ENCODE measurements around the gene NCF4. TPM values are rescaled to one million over a fixed set of nuclear protein-coding genes. Genes with fewer than 3 reads are reported as not detected.
A peak's percentile ranks its signal among the peaks of the same experiment; 100 is the strongest.

Gene NCF4
- total RNA-seq, 1 experiment from 2014 or later: not detected

DNA sequence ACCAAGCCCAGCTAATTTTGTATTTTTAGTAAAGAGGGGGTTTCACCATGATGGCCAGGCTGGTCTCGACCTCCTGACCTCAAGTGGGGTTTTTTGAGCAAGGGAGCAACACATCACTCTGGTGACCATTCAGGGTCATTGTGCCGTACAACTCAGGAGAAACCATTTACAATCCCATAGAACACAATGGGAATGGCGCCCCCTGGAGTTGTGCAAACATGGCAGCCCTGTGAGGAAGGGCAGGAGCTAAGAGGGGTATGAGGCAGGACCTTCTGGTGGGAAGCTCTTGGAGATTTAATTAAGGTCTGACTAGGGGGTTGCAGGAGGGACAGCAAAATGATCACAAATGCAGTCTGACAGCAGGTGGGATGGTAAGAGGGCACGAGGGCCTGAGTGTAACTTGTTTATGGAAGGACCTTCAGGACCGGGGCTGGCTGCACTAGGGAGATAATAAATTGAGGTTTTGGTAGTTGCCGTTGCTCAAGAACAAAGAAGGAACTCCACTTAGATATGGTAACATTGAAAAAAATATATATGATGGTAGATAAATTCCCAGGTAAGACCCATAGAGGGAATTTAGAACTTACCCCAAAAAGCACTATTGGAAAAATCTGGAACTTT, 43.6 kb downstream of the NCF4 start:
- Histone ChIP-seq H4K8ac (replicated peaks; ENCODE audit: insufficient read length, low read depth, low read length) (no peak overlapping the region), H4K91ac (ENCODE audit: insufficient read length, low read depth, low read length) (no peak overlapping the region), H2BK120ac (ENCODE audit: low read depth, low read length, poor library complexity, severe bottlenecking) (no peak overlapping the region), H2BK5ac (ENCODE audit: insufficient read length, low read length) (no peak overlapping the region), H3K9me3 (ENCODE audit: control insufficient read depth, low read depth, low read length) (no peaks in the 10 kb centered on the region), H3K14ac (ENCODE audit: insufficient read depth, low read length) (no peak overlapping the region), H3K4me2 (ENCODE audit: insufficient read depth, insufficient read length, low read length) (no peak overlapping the region), H3K23me2 (ENCODE audit: insufficient read length, low read depth, low read length, poor library complexity, severe bottlenecking) (no peaks in the 10 kb centered on the region), H3T11ph (ENCODE audit: low read length) (no peak overlapping the region), H3K18ac (ENCODE audit: insufficient read length, low read depth, low read length) (no peak overlapping the region), H3K27me3 (ENCODE audit: insufficient read depth, low read length) (no peaks in the 10 kb centered on the region), H3K79me2 (ENCODE audit: insufficient read depth, low read length) (no peaks in the 10 kb centered on the region), H3K56ac (ENCODE audit: insufficient read length, low read depth, low read length) (no peak overlapping the region), H2AK5ac (ENCODE audit: insufficient read length, low read length) (no peak overlapping the region), H2BK12ac (ENCODE audit: insufficient read length, low read depth, low read length) (no peak overlapping the region), H3K79me1 (ENCODE audit: insufficient read depth, low read depth, low read length, poor library complexity, severe bottlenecking) (no peaks in the 10 kb centered on the region), H3K9ac (ENCODE audit: extremely low read depth, insufficient read length, low read length) (no peak overlapping the region), H3K4me1 (ENCODE audit: insufficient read depth, low read length) (peaks cover 6% of the 10 kb centered on the region; the same call in 1 of the 2 replicates), H3K27ac (ENCODE audit: insufficient read length, low read depth, low read length) (no peak overlapping the region), H3K23ac (ENCODE audit: insufficient read length, low read depth, low read length) (no peak overlapping the region), H4K20me1 (ENCODE audit: control insufficient read depth, insufficient read depth, insufficient read length) (no peaks in the 10 kb centered on the region), H2AFZ (ENCODE audit: low read length) (no peak overlapping the region), H4K5ac (ENCODE audit: insufficient read length, low read depth, low read length) (no peak overlapping the region), H2BK20ac (ENCODE audit: low read depth, low read length, poor library complexity, severe bottlenecking) (no peak overlapping the region), H2BK15ac (ENCODE audit: low read depth, low read length) (no peak overlapping the region), H3K4ac (ENCODE audit: low read depth, low read length) (no peak overlapping the region)
- H3K27me3 Mint-ChIP-seq (ENCODE audit: low read depth): peaks cover 87% of the 10 kb centered on the region
- TF ChIP-seq CTCF (conservative IDR thresholded peaks at IDR 0.05): peak; percentile 47; the same call in 2 of the 3 replicates
- peaks cover 7 to 11% (median 7%) of the 10 kb centered on the region in 3 experiments; a peak in 6 of 7 replicates for H3K36me3 Mint-ChIP-seq (ENCODE audit: insufficient read depth in 1 of 3, low read depth in 3 of 3)
- no peak for DNase-seq
- no CpG with 5 or more reads among the region's 6 CpGs for WGBS (ENCODE audit: extremely low coverage, insufficient read length, low lambda C conversion rate)
- peaks cover 22 to 30% of the 10 kb centered on the region in 2 experiments for H3K4me1 Mint-ChIP-seq
- H3K9me3 Mint-ChIP-seq: peaks cover 10 to 12% of the 10 kb centered on the region in 2 experiments
- H3K27ac Mint-ChIP-seq: no peak overlapping the region
- no peak overlapping the region for H3K4me3 Mint-ChIP-seq
